ENCODE data around the gene SAMD7.

Gene SAMD7

GRCh38 chr3:169869484-169870220, 41.7 kb upstream of the SAMD7 start, which contains the start of gene LRRC31 (continued):
- TF ChIP-seq ZNF518A (tag by site-specific recombination; conservative IDR thresholded peaks at IDR 0.05; ENCODE audit: low read depth), result no peak
- TF ChIP-seq ZFP37 (tag by site-specific recombination; IDR thresholded peaks at IDR 0.05), result no peak
- no peak for TF ChIP-seq ZNF362 (tag by site-specific recombination; IDR thresholded peaks at IDR 0.05)
- TF ChIP-seq ZNF221 (tag by site-specific recombination; IDR thresholded peaks at IDR 0.05; ENCODE audit: borderline replicate concordance), result no peak
- no peak for TF ChIP-seq ZNF639 (tag by site-specific recombination; IDR thresholded peaks at IDR 0.05)
- no peak for TF ChIP-seq ZNF335 (tag by site-specific recombination; conservative IDR thresholded peaks at IDR 0.05)
- TF ChIP-seq ZBTB20 (tag by site-specific recombination; IDR thresholded peaks at IDR 0.05), result no peak
- peak; percentile 50; the same call in 1 of the 2 replicates for TF ChIP-seq FEZF1 (tag by site-specific recombination; IDR thresholded peaks at IDR 0.05)
- TF ChIP-seq ZFP41 (tag by site-specific recombination; IDR thresholded peaks at IDR 0.05; ENCODE audit: borderline replicate concordance), result no peak
- no peak for TF ChIP-seq ZNF654 (tag by site-specific recombination; IDR thresholded peaks at IDR 0.05; ENCODE audit: low read depth)
- TF ChIP-seq ZNF37A (tag by site-specific recombination; IDR thresholded peaks at IDR 0.05), result no peak
- TF ChIP-seq ZNF366 (tag by site-specific recombination; conservative IDR thresholded peaks at IDR 0.05), result no peak
- no peak for TF ChIP-seq KLF1 (tag by site-specific recombination; IDR thresholded peaks at IDR 0.05)
- no peak for TF ChIP-seq ATF2 (tag by site-specific recombination; IDR thresholded peaks at IDR 0.05; ENCODE audit: low read depth)
- no peak for TF ChIP-seq REST (tag by site-specific recombination; IDR thresholded peaks at IDR 0.05)
- no peak for TF ChIP-seq ZNF561 (tag by site-specific recombination; IDR thresholded peaks at IDR 0.05; ENCODE audit: borderline replicate concordance)
- no peak for TF ChIP-seq SCRT2 (tag by site-specific recombination; IDR thresholded peaks at IDR 0.05)

Data from HEK293 (cell line).